GM23338 (cell line): ENCODE results near the gene DHX8. TPM values are rescaled to one million over a fixed set of nuclear protein-coding genes. Genes with fewer than 3 reads are reported as not detected.

Experiments used
- ATAC-seq: fragments of 200-7000 bp; cut with Tn5 transposase; 3 replicates; pipeline ENCODE4 v1.9.1; 2020
- DNase-seq: peaks from one replicate; pipeline ENCODE4 v3.0.0-alpha.2; 2015; ENCODE audit warnings: low spot score
- H2AFZ ChIP-seq: fragments of 200-600 bp; sonication (generic); 2 replicates; pipeline ENCODE4 v1.8.0; 2016; ENCODE audit warnings: antibody characterized with exemption, mild to moderate bottlenecking, moderate library complexity
- H3F3A ChIP-seq: fragments of 200-600 bp; sonication (generic); replicated peaks from 2 replicates; pipeline ENCODE4 v1.8.0; 2017; ENCODE audit warnings: antibody characterized with exemption, mixed run types, low read depth
- H3K27ac ChIP-seq: fragments of 200-600 bp; sonication (generic); 2 replicates; pipeline ENCODE4 v1.6.1; 2016; ENCODE audit warnings: low read depth
- H3K27me3 ChIP-seq: fragments of 200-600 bp; sonication (generic); 2 replicates; pipeline ENCODE4 v1.8.0; 2016; ENCODE audit warnings: mild to moderate bottlenecking, mixed run types, moderate library complexity; ENCODE audit not compliant: insufficient read depth
- H3K36me3 ChIP-seq: fragments of 200-600 bp; sonication (generic); 2 replicates; pipeline ENCODE4 v1.8.0; 2016; ENCODE audit warnings: mild to moderate bottlenecking; ENCODE audit not compliant: insufficient read depth
- H3K4me1 ChIP-seq: fragments of 200-600 bp; sonication (generic); 2 replicates; pipeline ENCODE4 v1.8.0; 2016; ENCODE audit warnings: mild to moderate bottlenecking, moderate library complexity; ENCODE audit not compliant: insufficient read depth
- H3K4me2 ChIP-seq: fragments of 200-600 bp; sonication (generic); 2 replicates; pipeline ENCODE4 v1.7.1; 2017; ENCODE audit warnings: mixed run types
- H3K4me3 ChIP-seq: fragments of 200-600 bp; sonication (generic); 2 replicates; pipeline ENCODE4 v1.6.1; 2016; ENCODE audit warnings: mixed run types
- H3K79me2 ChIP-seq: fragments of 200-600 bp; sonication (generic); replicated peaks from 2 replicates; pipeline ENCODE4 v1.8.0; 2017; ENCODE audit warnings: mild to moderate bottlenecking; ENCODE audit not compliant: insufficient read depth
- H3K9me2 ChIP-seq: fragments of 200-600 bp; sonication (generic); 2 replicates; pipeline ENCODE4 v1.8.0; 2017; ENCODE audit not compliant: insufficient read depth
- H4K20me1 ChIP-seq: fragments of 200-600 bp; sonication (generic); replicated peaks from 2 replicates; pipeline ENCODE4 v1.8.0; 2017; ENCODE audit warnings: mild to moderate bottlenecking; ENCODE audit not compliant: insufficient read depth
- H3K27ac Mint-ChIP-seq: 2 replicates; pipeline ENCODE4 v1.8.0; 2020; ENCODE audit warnings: inconsistent platforms, mild to moderate bottlenecking, moderate library complexity, mixed read lengths
- H3K27me3 Mint-ChIP-seq: 3 replicates; pipeline ENCODE4 v1.8.0; 2022; ENCODE audit warnings: low read depth, mild to moderate bottlenecking, moderate library complexity, mixed read lengths, inconsistent platforms; ENCODE audit not compliant: insufficient read depth, poor library complexity
- H3K36me3 Mint-ChIP-seq: 3 replicates; pipeline ENCODE4 v1.8.0; 2021; ENCODE audit warnings: low read depth, mild to moderate bottlenecking, inconsistent platforms, moderate library complexity, mixed read lengths
- H3K4me1 Mint-ChIP-seq: 3 replicates; pipeline ENCODE4 v1.8.0; 2020; ENCODE audit warnings: mild to moderate bottlenecking, inconsistent platforms, mixed read lengths
- H3K4me3 Mint-ChIP-seq: 3 replicates; pipeline ENCODE4 v1.8.0; 2021; ENCODE audit warnings: moderate library complexity, mild to moderate bottlenecking, inconsistent platforms, mixed read lengths
- H3K9me3 Mint-ChIP-seq: 3 replicates; pipeline ENCODE4 v1.8.0; 2020; ENCODE audit warnings: moderate library complexity, mild to moderate bottlenecking, inconsistent platforms, mixed read lengths
- CREB1 ChIP-seq: fragments of 250-450 bp; sonication (Bioruptor Pico); IDR thresholded peaks from 2 replicates; pipeline ENCODE4 v1.5.0; 2020; ENCODE audit warnings: low read depth, mild to moderate bottlenecking, moderate library complexity
- EZH2 ChIP-seq: fragments of 200-600 bp; sonication (generic); IDR thresholded peaks from one replicate; pipeline ENCODE4 v1.8.0; 2017; ENCODE audit warnings: antibody characterized with exemption, mild to moderate bottlenecking, low read depth; ENCODE audit not compliant: unreplicated experiment
- EZH2phosphoT487 ChIP-seq: fragments of 200-600 bp; sonication (generic); IDR thresholded peaks from one replicate; pipeline ENCODE4 v1.8.1; 2018; ENCODE audit warnings: antibody characterized with exemption; ENCODE audit not compliant: unreplicated experiment
- JUNB ChIP-seq: IDR thresholded peaks from one replicate; pipeline ENCODE4 v1.6.1; 2016; ENCODE audit warnings: antibody characterized with exemption; ENCODE audit not compliant: unreplicated experiment
- NANOG ChIP-seq: IDR thresholded peaks from 2 replicates; pipeline ENCODE4 v1.6.1; 2016; ENCODE audit warnings: antibody characterized with exemption, borderline replicate concordance
- STAT1 ChIP-seq: IDR thresholded peaks from one replicate; pipeline ENCODE4 v1.6.1; 2016; ENCODE audit warnings: antibody characterized with exemption; ENCODE audit not compliant: unreplicated experiment
- ZNF114 ChIP-seq: fragments of 250-450 bp; sonication (Bioruptor Pico); IDR thresholded peaks from 2 replicates; pipeline ENCODE4 v1.5.0; 2020; ENCODE audit warnings: mild to moderate bottlenecking, moderate library complexity
- ZNF331 ChIP-seq: fragments of 250-450 bp; sonication (Bioruptor Pico); IDR thresholded peaks from 2 replicates; pipeline ENCODE4 v1.5.0; 2020; ENCODE audit warnings: low read depth, mild to moderate bottlenecking, moderate library complexity
- polyA plus RNA-seq: library from polyadenylated mRNA; unstranded; fragments of >200 nt; fragmentation: Nextera tagmentation; extraction: Ambion mirVana; gene quantifications from 2 replicates; pipeline ENCODE4 v1.2.1, GENCODE V29; 2016
- total RNA-seq: library from RNA; depleted of rRNA; stranded (reverse); fragments of >200 nt; shearing (Covaris generic); gene quantifications from 2 replicates; pipeline ENCODE4 v1.2.3, GENCODE V29; 2014
- TF ChIP-seq, protein P1 (sequence below): fragments of 250-450 bp; sonication (Bioruptor Pico); IDR thresholded peaks from 2 replicates; pipeline ENCODE4 v1.5.0; 2020; ENCODE audit warnings: mild to moderate bottlenecking, moderate library complexity
- TF ChIP-seq, protein P2 (sequence below): IDR thresholded peaks from 2 replicates; pipeline ENCODE4 v1.6.1; 2016; ENCODE audit warnings: antibody characterized with exemption
- TF ChIP-seq, protein P3 (sequence below), 2 experiments: fragments of 200-600 bp in 1 of 2; sonication (generic) in 1 of 2; conservative IDR thresholded peaks; 2 replicates each; pipeline versions ENCODE4 v1.5.1 to v1.6.1; 2016 to 2017; ENCODE audit warnings: antibody characterized with exemption in 2 of 2, low read depth in 2 of 2, mild to moderate bottlenecking in 2 of 2, moderate library complexity in 1 of 2
- TF ChIP-seq, protein P4 (sequence below): IDR thresholded peaks from one replicate; pipeline ENCODE4 v1.6.1; 2018; ENCODE audit warnings: antibody characterized with exemption; ENCODE audit not compliant: unreplicated experiment

Gene DHX8
- total and polyA plus RNA-seq, 2 experiments from 2014 or later, result 35.3 to 81.1 TPM

DNA sequence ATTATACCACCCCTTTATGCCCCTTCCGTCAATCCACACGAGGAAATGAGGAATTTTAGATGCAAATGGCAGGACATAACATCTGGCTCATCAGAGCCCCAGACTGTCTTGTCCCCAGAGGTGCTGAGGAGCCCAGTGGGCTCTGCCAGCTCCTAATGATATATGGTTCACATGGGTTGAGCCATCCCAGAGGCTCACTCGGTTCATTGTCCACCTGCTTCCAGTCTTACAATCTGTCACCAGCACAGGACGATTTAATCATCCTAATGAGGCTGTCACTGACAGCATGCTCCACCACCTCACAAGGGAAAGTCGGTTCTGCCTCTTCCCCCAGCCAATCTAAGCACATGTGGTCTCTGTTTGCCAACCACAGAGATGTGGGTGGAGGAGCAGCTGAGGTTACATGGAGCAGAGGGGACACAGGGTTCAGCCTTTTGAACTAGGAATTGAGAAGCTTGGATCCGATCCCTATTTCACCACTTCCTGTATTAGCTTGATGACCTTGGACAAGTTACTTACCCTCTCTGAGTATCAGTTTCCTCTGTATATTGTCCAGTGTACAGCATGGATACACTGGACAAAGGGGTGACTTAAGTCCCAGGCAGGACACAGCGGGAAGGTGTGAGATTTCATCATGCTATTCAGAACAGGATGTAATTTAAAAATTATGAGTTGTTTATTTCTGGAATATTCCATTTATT, 27.0 kb upstream of the DHX8 start (continued):
- no peak for TF ChIP-seq ZNF331 (CRISPR knock-in tag)
- TF ChIP-seq STAT1, result no peak
- no peak for TF ChIP-seq ZNF114 (CRISPR knock-in tag)
- no peak for TF ChIP-seq JUNB
- no peak for TF ChIP-seq EZH2
- TF ChIP-seq CREB1 (CRISPR knock-in tag), result no peak
- TF ChIP-seq, protein P1, sequence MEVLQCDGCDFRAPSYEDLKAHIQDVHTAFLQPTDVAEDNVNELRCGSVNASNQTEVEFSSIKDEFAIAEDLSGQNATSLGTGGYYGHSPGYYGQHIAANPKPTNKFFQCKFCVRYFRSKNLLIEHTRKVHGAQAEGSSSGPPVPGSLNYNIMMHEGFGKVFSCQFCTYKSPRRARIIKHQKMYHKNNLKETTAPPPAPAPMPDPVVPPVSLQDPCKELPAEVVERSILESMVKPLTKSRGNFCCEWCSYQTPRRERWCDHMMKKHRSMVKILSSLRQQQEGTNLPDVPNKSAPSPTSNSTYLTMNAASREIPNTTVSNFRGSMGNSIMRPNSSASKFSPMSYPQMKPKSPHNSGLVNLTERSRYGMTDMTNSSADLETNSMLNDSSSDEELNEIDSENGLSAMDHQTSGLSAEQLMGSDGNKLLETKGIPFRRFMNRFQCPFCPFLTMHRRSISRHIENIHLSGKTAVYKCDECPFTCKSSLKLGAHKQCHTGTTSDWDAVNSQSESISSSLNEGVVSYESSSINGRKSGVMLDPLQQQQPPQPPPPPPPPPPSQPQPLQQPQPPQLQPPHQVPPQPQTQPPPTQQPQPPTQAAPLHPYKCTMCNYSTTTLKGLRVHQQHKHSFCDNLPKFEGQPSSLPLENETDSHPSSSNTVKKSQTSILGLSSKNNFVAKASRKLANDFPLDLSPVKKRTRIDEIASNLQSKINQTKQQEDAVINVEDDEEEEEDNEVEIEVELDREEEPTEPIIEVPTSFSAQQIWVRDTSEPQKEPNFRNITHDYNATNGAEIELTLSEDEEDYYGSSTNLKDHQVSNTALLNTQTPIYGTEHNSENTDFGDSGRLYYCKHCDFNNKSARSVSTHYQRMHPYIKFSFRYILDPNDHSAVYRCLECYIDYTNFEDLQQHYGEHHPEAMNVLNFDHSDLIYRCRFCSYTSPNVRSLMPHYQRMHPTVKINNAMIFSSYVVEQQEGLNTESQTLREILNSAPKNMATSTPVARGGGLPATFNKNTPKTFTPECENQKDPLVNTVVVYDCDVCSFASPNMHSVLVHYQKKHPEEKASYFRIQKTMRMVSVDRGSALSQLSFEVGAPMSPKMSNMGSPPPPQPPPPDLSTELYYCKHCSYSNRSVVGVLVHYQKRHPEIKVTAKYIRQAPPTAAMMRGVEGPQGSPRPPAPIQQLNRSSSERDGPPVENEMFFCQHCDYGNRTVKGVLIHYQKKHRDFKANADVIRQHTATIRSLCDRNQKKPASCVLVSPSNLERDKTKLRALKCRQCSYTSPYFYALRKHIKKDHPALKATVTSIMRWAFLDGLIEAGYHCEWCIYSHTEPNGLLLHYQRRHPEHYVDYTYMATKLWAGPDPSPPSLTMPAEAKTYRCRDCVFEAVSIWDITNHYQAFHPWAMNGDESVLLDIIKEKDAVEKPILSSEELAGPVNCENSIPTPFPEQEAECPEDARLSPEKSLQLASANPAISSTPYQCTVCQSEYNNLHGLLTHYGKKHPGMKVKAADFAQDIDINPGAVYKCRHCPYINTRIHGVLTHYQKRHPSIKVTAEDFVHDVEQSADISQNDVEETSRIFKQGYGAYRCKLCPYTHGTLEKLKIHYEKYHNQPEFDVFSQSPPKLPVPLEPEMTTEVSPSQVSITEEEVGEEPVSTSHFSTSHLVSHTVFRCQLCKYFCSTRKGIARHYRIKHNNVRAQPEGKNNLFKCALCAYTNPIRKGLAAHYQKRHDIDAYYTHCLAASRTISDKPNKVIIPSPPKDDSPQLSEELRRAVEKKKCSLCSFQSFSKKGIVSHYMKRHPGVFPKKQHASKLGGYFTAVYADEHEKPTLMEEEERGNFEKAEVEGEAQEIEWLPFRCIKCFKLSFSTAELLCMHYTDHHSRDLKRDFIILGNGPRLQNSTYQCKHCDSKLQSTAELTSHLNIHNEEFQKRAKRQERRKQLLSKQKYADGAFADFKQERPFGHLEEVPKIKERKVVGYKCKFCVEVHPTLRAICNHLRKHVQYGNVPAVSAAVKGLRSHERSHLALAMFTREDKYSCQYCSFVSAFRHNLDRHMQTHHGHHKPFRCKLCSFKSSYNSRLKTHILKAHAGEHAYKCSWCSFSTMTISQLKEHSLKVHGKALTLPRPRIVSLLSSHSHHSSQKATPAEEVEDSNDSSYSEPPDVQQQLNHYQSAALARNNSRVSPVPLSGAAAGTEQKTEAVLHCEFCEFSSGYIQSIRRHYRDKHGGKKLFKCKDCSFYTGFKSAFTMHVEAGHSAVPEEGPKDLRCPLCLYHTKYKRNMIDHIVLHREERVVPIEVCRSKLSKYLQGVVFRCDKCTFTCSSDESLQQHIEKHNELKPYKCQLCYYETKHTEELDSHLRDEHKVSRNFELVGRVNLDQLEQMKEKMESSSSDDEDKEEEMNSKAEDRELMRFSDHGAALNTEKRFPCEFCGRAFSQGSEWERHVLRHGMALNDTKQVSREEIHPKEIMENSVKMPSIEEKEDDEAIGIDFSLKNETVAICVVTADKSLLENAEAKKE (CRISPR knock-in tag), result no peak

DNA sequence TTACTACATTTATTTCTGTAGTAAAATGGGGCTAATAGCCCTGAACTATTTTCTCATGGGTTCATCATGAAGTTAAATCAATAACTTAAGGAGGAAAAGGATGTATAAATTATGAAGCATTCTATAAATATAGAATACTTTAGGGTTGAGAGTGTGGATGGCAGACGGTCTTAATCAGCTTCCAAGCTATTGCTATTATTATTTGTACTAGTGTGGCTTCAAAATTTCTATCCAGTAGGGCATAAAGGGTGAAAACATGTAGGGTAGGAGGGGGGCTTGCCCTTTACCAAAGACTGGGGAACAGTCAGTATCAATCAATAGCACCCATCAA, 26.4 kb upstream of the DHX8 start:
- Histone ChIP-seq H3K27me3 (no peaks in the 10 kb centered on the region), H3K4me1 (0 out of 2 replicates have a peak, but pooled peaks cover 5% of the 10 kb centered on the region), H3K27ac (no peak overlapping the region), H2AFZ (no peak overlapping the region), H3K36me3 (no peaks in the 10 kb centered on the region), H4K20me1 (no peaks in the 10 kb centered on the region), H3K4me3 (no peak overlapping the region), H3F3A (no peaks in the 10 kb centered on the region), H3K9me2 (no peaks in the 10 kb centered on the region), H3K4me2 (no peak overlapping the region), H3K79me2 (no peaks in the 10 kb centered on the region)
- ATAC-seq (no peak), DNase-seq (no peak)
- peaks cover 6% of the 10 kb centered on the region; the same call in 2 of the 3 replicates for H3K4me1 Mint-ChIP-seq
- H3K9me3 Mint-ChIP-seq, result peaks cover 5% of the 10 kb centered on the region; the same call in 2 of the 3 replicates
- peaks cover 3% of the 10 kb centered on the region; the same call in 1 of the 3 replicates for H3K36me3 Mint-ChIP-seq
- H3K4me3 Mint-ChIP-seq, result no peak overlapping the region
- H3K27ac Mint-ChIP-seq, result no peak overlapping the region
- peaks cover 1% of the 10 kb centered on the region for H3K27me3 Mint-ChIP-seq
- TF ChIP-seq, protein P2, sequence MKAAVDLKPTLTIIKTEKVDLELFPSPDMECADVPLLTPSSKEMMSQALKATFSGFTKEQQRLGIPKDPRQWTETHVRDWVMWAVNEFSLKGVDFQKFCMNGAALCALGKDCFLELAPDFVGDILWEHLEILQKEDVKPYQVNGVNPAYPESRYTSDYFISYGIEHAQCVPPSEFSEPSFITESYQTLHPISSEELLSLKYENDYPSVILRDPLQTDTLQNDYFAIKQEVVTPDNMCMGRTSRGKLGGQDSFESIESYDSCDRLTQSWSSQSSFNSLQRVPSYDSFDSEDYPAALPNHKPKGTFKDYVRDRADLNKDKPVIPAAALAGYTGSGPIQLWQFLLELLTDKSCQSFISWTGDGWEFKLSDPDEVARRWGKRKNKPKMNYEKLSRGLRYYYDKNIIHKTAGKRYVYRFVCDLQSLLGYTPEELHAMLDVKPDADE, result no peak
- TF ChIP-seq EZH2phosphoT487, result no peak
- no peak for TF ChIP-seq EZH2
- no peak for TF ChIP-seq JUNB
- TF ChIP-seq, protein P3, sequence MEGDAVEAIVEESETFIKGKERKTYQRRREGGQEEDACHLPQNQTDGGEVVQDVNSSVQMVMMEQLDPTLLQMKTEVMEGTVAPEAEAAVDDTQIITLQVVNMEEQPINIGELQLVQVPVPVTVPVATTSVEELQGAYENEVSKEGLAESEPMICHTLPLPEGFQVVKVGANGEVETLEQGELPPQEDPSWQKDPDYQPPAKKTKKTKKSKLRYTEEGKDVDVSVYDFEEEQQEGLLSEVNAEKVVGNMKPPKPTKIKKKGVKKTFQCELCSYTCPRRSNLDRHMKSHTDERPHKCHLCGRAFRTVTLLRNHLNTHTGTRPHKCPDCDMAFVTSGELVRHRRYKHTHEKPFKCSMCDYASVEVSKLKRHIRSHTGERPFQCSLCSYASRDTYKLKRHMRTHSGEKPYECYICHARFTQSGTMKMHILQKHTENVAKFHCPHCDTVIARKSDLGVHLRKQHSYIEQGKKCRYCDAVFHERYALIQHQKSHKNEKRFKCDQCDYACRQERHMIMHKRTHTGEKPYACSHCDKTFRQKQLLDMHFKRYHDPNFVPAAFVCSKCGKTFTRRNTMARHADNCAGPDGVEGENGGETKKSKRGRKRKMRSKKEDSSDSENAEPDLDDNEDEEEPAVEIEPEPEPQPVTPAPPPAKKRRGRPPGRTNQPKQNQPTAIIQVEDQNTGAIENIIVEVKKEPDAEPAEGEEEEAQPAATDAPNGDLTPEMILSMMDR (conservative IDR thresholded peaks at IDR 0.05; ENCODE audit: low read depth in 2 of 2), result no peak
- TF ChIP-seq CREB1 (CRISPR knock-in tag), result no peak
- no peak for TF ChIP-seq STAT1
- TF ChIP-seq, protein P4, sequence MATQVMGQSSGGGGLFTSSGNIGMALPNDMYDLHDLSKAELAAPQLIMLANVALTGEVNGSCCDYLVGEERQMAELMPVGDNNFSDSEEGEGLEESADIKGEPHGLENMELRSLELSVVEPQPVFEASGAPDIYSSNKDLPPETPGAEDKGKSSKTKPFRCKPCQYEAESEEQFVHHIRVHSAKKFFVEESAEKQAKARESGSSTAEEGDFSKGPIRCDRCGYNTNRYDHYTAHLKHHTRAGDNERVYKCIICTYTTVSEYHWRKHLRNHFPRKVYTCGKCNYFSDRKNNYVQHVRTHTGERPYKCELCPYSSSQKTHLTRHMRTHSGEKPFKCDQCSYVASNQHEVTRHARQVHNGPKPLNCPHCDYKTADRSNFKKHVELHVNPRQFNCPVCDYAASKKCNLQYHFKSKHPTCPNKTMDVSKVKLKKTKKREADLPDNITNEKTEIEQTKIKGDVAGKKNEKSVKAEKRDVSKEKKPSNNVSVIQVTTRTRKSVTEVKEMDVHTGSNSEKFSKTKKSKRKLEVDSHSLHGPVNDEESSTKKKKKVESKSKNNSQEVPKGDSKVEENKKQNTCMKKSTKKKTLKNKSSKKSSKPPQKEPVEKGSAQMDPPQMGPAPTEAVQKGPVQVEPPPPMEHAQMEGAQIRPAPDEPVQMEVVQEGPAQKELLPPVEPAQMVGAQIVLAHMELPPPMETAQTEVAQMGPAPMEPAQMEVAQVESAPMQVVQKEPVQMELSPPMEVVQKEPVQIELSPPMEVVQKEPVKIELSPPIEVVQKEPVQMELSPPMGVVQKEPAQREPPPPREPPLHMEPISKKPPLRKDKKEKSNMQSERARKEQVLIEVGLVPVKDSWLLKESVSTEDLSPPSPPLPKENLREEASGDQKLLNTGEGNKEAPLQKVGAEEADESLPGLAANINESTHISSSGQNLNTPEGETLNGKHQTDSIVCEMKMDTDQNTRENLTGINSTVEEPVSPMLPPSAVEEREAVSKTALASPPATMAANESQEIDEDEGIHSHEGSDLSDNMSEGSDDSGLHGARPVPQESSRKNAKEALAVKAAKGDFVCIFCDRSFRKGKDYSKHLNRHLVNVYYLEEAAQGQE, result no peak
- TF ChIP-seq ZNF114 (CRISPR knock-in tag), result no peak
- TF ChIP-seq NANOG, result no peak
